ENCODE results near the gene ADAMTSL4. TPM values are rescaled to one million over a fixed set of nuclear protein-coding genes. Genes with fewer than 3 reads are reported as not detected.

Gene ADAMTSL4
- total RNA-seq, 4 donors from 2014 or later: 54.4 to 132 (median 93.2) TPM

- no peak for TF ChIP-seq POLR2A (IDR thresholded peaks at IDR 0.05)
- TF ChIP-seq EP300 (IDR thresholded peaks at IDR 0.05): no peak
- no peak for TF ChIP-seq CTCF (IDR thresholded peaks at IDR 0.05)
- H3K27ac ChIP-seq: no peak overlapping the region
- H3K36me3 ChIP-seq: peaks cover 0 to 61% (median 0%) of the 10 kb centered on the region in 3 donors
- peaks cover 0 to 38% (median 10%) of the 10 kb centered on the region in 4 donors for H3K4me1 ChIP-seq
- no peaks in the 10 kb centered on the region for H3K27me3 ChIP-seq
- no peak for DNase-seq (ENCODE audit: low spot score in 2 of 2)
- 85 to 92% methylated on average over 12 of the region's 12 CpGs for WGBS, 2 donors
- no peak overlapping the region for H3K4me3 ChIP-seq
- no peaks in the 10 kb centered on the region for H3K9me3 ChIP-seq
These were observed 37.7 kb upstream of the ADAMTSL4 start for GRCh38 chr1:150511551-150511950.

DNA sequence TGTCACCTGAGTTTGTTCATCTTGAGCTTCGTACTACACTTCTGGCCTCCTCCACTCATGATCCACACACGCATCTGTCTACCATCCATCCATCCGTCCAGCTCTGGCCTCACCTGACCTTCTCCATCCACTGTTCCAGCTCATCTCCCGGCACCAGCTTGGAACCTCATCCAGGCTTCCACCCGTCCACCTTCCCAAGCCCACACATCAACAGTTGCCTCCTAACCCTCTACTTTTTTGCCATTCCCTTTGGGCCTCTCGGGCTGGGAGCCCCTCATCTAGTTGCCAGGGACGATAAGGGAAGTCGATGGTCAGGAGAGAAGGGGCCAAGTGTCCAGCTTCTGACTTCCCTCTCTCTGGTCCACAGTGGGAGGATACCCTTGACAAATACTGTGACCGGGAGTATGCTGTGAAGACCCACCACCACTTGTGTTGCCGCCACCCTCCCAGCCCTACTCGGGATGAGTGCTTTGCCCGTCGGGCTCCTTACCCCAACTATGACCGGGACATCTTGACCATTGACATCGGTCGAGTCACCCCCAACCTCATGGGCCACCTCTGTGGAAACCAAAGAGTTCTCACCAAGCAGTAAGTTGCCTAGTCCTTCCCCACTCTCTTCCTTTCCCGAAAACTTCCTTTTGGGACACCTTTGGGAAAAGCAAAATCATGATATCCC lies 37.1 kb upstream of the ADAMTSL4 start:
- H3K27ac ChIP-seq: no peak overlapping the region
- H3K4me3 ChIP-seq: no peak overlapping the region
- peaks cover 0 to 43% (median 11%) of the 10 kb centered on the region in 4 donors for H3K4me1 ChIP-seq
- no peaks in the 10 kb centered on the region for H3K27me3 ChIP-seq
- 84 to 86% methylated on average over 17 of the region's 17 CpGs for WGBS, 2 donors
- peaks cover 0 to 55% (median 0%) of the 10 kb centered on the region in 3 donors for H3K36me3 ChIP-seq
- DNase-seq (ENCODE audit: low spot score in 2 of 2): no peak
- no peak for TF ChIP-seq POLR2A (IDR thresholded peaks at IDR 0.05)
- no peak for TF ChIP-seq CTCF (IDR thresholded peaks at IDR 0.05)
- TF ChIP-seq EP300 (IDR thresholded peaks at IDR 0.05): no peak
- no peaks in the 10 kb centered on the region for H3K9me3 ChIP-seq

- peaks cover 0 to 53% (median 0%) of the 10 kb centered on the region in 3 donors for H3K36me3 ChIP-seq
- H3K27me3 ChIP-seq: no peaks in the 10 kb centered on the region
- 57 to 60% methylated on average over 2 of the region's 2 CpGs for WGBS, 2 donors
- no peak for DNase-seq (ENCODE audit: low spot score in 2 of 2)
- H3K27ac ChIP-seq: no peak overlapping the region
- peaks cover 0 to 39% (median 9%) of the 10 kb centered on the region in 4 donors for H3K4me1 ChIP-seq
- no peak overlapping the region for H3K4me3 ChIP-seq
- TF ChIP-seq POLR2A (IDR thresholded peaks at IDR 0.05) (no peak), EP300 (IDR thresholded peaks at IDR 0.05) (no peak), CTCF (IDR thresholded peaks at IDR 0.05) (no peak)
- H3K9me3 ChIP-seq: no peaks in the 10 kb centered on the region
These were observed 36.4 kb upstream of the ADAMTSL4 start for GRCh38 chr1:150512846-150513245.

GRCh38 chr1:150513351-150513791 lies 35.8 kb upstream of the ADAMTSL4 start:
- DNase-seq (ENCODE audit: low spot score in 2 of 2): no peak
- Histone ChIP-seq H3K36me3 (peaks cover 0 to 51% (median 0%) of the 10 kb centered on the region in 3 donors), H3K4me1 (peaks cover 0 to 33% (median 9%) of the 10 kb centered on the region in 4 donors), H3K27me3 (no peaks in the 10 kb centered on the region), H3K4me3 (no peak overlapping the region), H3K27ac (no peak overlapping the region), H3K9me3 (no peaks in the 10 kb centered on the region)
- WGBS, 2 donors: 85 to 86% methylated on average over 7 of the region's 7 CpGs
- no peak for TF ChIP-seq POLR2A (IDR thresholded peaks at IDR 0.05)

GRCh38 chr1:150514260-150514659 lies 34.9 kb upstream of the ADAMTSL4 start:
- H3K27me3 ChIP-seq: no peaks in the 10 kb centered on the region
- DNase-seq (ENCODE audit: low spot score in 2 of 2): no peak
- no peak for TF ChIP-seq CTCF (IDR thresholded peaks at IDR 0.05)
- TF ChIP-seq EP300 (IDR thresholded peaks at IDR 0.05): no peak
- no peak for TF ChIP-seq POLR2A (IDR thresholded peaks at IDR 0.05)
- H3K9me3 ChIP-seq: no peaks in the 10 kb centered on the region
- peaks cover 0 to 42% (median 0%) of the 10 kb centered on the region in 3 donors for H3K36me3 ChIP-seq
- peaks cover 0 to 24% (median 9%) of the 10 kb centered on the region in 4 donors for H3K4me1 ChIP-seq
- no peak overlapping the region for H3K27ac ChIP-seq
- H3K4me3 ChIP-seq: no peak overlapping the region
- 91 to 93% methylated on average over 9 of the region's 9 CpGs for WGBS, 2 donors

Measured in tibial nerve (tissue), 4 donors.